RCC 7860 (cell line): ENCODE results near the gene FNDC3B.

ENCODE experiments used
- DNase-seq: peaks from one replicate; pipeline ENCODE4 v3.0.0-alpha.2; 2015; ENCODE audit warnings: low spot score
- FAIRE-seq: peaks from 2 replicates; lab custom pipeline; 2012; peaks lifted over from hg19 to GRCh38; lab: Jason Lieb, UNC

Gene FNDC3B

GRCh38 chr3:172273378-172273777 is 234.0 kb downstream of the FNDC3B start:
- no peak for FAIRE-seq
- DNase-seq, result no peak

- FAIRE-seq (no peak), DNase-seq (no peak)
Measured at GRCh38 chr3:172274906-172275305, 235.5 kb downstream of the FNDC3B start.

GRCh38 chr3:172275586-172275985 is 236.2 kb downstream of the FNDC3B start:
- DNase-seq, result no peak
- no peak for FAIRE-seq

GRCh38 chr3:172276103-172276502 is 236.7 kb downstream of the FNDC3B start:
- DNase-seq (no peak), FAIRE-seq (no peak)

GRCh38 chr3:172277151-172277652 is 237.8 kb downstream of the FNDC3B start:
- no peak for FAIRE-seq
- no peak for DNase-seq

GRCh38 chr3:172279191-172279640 is 239.8 kb downstream of the FNDC3B start:
- FAIRE-seq, result no peak
- DNase-seq, result no peak

- DNase-seq (no peak), FAIRE-seq (no peak)
Measured at GRCh38 chr3:172279974-172280373, 240.6 kb downstream of the FNDC3B start.

- peak; percentile 77 for FAIRE-seq
- DNase-seq, result peak; percentile 70
Measured at GRCh38 chr3:172280406-172281051, 241.2 kb downstream of the FNDC3B start.

- DNase-seq (no peak), FAIRE-seq (no peak)
Measured at GRCh38 chr3:172281884-172282283, 242.5 kb downstream of the FNDC3B start.

GRCh38 chr3:172282850-172283249 is 243.5 kb downstream of the FNDC3B start:
- no peak for DNase-seq
- no peak for FAIRE-seq

GRCh38 chr3:172283841-172284357 is 244.5 kb downstream of the FNDC3B start:
- FAIRE-seq, result no peak
- DNase-seq, result no peak

GRCh38 chr3:172285844-172286243 is 246.5 kb downstream of the FNDC3B start:
- peak; percentile 68 for DNase-seq
- peak; percentile 94 for FAIRE-seq

GRCh38 chr3:172286548-172287148 is 247.3 kb downstream of the FNDC3B start:
- FAIRE-seq (no peak), DNase-seq (no peak)

GRCh38 chr3:172287937-172288477 is 248.6 kb downstream of the FNDC3B start:
- FAIRE-seq, result no peak
- no peak for DNase-seq

- no peak for FAIRE-seq
- DNase-seq, result no peak
Measured at GRCh38 chr3:172288651-172289050, 249.3 kb downstream of the FNDC3B start.

GRCh38 chr3:172289583-172289982 is 250.2 kb downstream of the FNDC3B start:
- no peak for FAIRE-seq
- DNase-seq, result no peak

- no peak for DNase-seq
- FAIRE-seq, result no peak
Measured at GRCh38 chr3:172290457-172290856, 251.1 kb downstream of the FNDC3B start.

GRCh38 chr3:172291650-172292049 is 252.3 kb downstream of the FNDC3B start:
- DNase-seq (no peak), FAIRE-seq (no peak)

- no peak for FAIRE-seq
- DNase-seq, result no peak
Measured at GRCh38 chr3:172292422-172292821, 253.0 kb downstream of the FNDC3B start.

GRCh38 chr3:172293093-172293492 is 253.7 kb downstream of the FNDC3B start:
- FAIRE-seq (no peak), DNase-seq (no peak)

GRCh38 chr3:172294223-172294806 is 254.9 kb downstream of the FNDC3B start:
- DNase-seq (no peak), FAIRE-seq (no peak)
